ENCODE results near the gene PREX1.

GRCh38 chr20:48629069-48629959 lies 198.5 kb downstream of the PREX1 start:
- no peak for TF ChIP-seq CTCF (IDR thresholded peaks at IDR 0.05)
- no peak for TF ChIP-seq POLR2AphosphoS5 (IDR thresholded peaks at IDR 0.05)
- no peak for TF ChIP-seq POLR2A (IDR thresholded peaks at IDR 0.05)
